ENCODE data around the gene PCDH9.

GRCh38 chr13:66528180-66528579 is 702.0 kb downstream of the PCDH9 start:
- TF ChIP-seq, protein P1, sequence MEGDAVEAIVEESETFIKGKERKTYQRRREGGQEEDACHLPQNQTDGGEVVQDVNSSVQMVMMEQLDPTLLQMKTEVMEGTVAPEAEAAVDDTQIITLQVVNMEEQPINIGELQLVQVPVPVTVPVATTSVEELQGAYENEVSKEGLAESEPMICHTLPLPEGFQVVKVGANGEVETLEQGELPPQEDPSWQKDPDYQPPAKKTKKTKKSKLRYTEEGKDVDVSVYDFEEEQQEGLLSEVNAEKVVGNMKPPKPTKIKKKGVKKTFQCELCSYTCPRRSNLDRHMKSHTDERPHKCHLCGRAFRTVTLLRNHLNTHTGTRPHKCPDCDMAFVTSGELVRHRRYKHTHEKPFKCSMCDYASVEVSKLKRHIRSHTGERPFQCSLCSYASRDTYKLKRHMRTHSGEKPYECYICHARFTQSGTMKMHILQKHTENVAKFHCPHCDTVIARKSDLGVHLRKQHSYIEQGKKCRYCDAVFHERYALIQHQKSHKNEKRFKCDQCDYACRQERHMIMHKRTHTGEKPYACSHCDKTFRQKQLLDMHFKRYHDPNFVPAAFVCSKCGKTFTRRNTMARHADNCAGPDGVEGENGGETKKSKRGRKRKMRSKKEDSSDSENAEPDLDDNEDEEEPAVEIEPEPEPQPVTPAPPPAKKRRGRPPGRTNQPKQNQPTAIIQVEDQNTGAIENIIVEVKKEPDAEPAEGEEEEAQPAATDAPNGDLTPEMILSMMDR (IDR thresholded peaks at IDR 0.05; ENCODE audit: low read length): no peak
- TF ChIP-seq EZH2 (IDR thresholded peaks at IDR 0.05; ENCODE audit: borderline replicate concordance, low read length): no peak

Measured in OCI-LY1 (cell line).